ENCODE results near the gene CORO6. TPM values are rescaled to one million over a fixed set of nuclear protein-coding genes. Genes with fewer than 3 reads are reported as not detected.

Gene CORO6
- total and polyA plus RNA-seq, 10 of the 15 experiments (the other 5 are each of a cell fraction or from before 2014, with no cell fraction given): 0.26 to 5.0 (median 1.7) TPM; not detected in 1

GRCh38 chr17:29615048-29615385, 7.7 kb downstream of the CORO6 start:
- no peak for FAIRE-seq
- H3K4me1 ChIP-seq (ENCODE audit: control insufficient read depth, insufficient read depth, low read length): peaks cover 38% of the 10 kb centered on the region

More at GRCh38 chr17:29615048-29615385, 7.7 kb downstream of the CORO6 start:
- ChIA-PET CTCF (interaction anchor here (0.9 to 7.1 kb wide), 12 partner anchors 15 to 316 kb away, joined by 3 to 82 read pairs (median 5); partner anchors contain the start of gene ANKRD13B), SMC1A (ENCODE audit: uncharacterized antibody, unreplicated experiment) (interaction anchor here (0.6 to 1.7 kb wide), 5 partner anchors 24 to 312 kb away, joined by 3 to 7 read pairs (median 3); no protein-coding TSS in a partner anchor), RAD21 (ENCODE audit: unreplicated experiment) (interaction anchor here (0.9 to 3.9 kb wide), 5 partner anchors 23 to 316 kb away, joined by 4 to 65 read pairs (median 20); partner anchors contain the start of genes ANKRD13B and SSH2), POLR2A (interaction anchor here (0.8 to 1.0 kb wide), 3 partner anchors 10 to 189 kb away, joined by 3 read pairs; no protein-coding TSS in a partner anchor)
- Histone ChIP-seq H3K9me3 (replicated peaks; ENCODE audit: control insufficient read depth, insufficient read depth, low read length) (no peaks in the 10 kb centered on the region; the same call in 2 of the 3 replicates), H3K79me2 (ENCODE audit: control insufficient read depth, insufficient read depth, low read length) (no peaks in the 10 kb centered on the region), H3K27me3 (replicated peaks in 1 of 2; ENCODE audit: control insufficient read depth in 2 of 2, insufficient read depth in 2 of 2, low read length in 1 of 2) (peaks cover 4 to 6% of the 10 kb centered on the region in 2 experiments; a peak in 3 of 4 replicates), H3K9ac (ENCODE audit: control insufficient read depth, insufficient read depth, low read length) (no peak overlapping the region), H3K4me3 (peak overlapping the region; percentile 62; the same call in 1 of the 2 replicates), H3K27ac (ENCODE audit: control insufficient read depth, insufficient read depth) (no peak overlapping the region), H4K20me1 (ENCODE audit: control insufficient read depth, insufficient read depth) (no peaks in the 10 kb centered on the region; the same call in 1 of the 2 replicates), H3K36me3 (ENCODE audit: control insufficient read depth in 2 of 2, insufficient read depth in 2 of 2, low read length in 1 of 2) (no peaks in the 10 kb centered on the region), H2AFZ (ENCODE audit: control insufficient read depth, low read depth, low read length) (peak overlapping the region; percentile 35), H3K4me2 (ENCODE audit: control insufficient read depth, insufficient read depth) (peak overlapping the region; percentile 98)
- 4% methylated on average over 15 of the region's 15 CpGs for WGBS (ENCODE audit: insufficient coverage, insufficient replicate concordance, low lambda C conversion rate, missing lambda C conversion rate)
- in situ Hi-C loops (cut with MboI) (no loop called here), intact Hi-C loops (cut with micrococcal nuclease; ENCODE audit: unreplicated experiment) (loop anchor here (10.0 kb wide), 2 partner anchors 80 to 320 kb away; partner anchors contain the start of gene SSH2)
- DNase-seq (ENCODE audit: low read depth, low spot score) (no peak), ATAC-seq (no peak)
- BruUV-seq (replicated peaks): no TSS peak
- TF ChIP-seq MLLT1 (IDR thresholded peaks at IDR 0.05): no peak
- TF ChIP-seq CHD2 (IDR thresholded peaks at IDR 0.05; ENCODE audit: borderline replicate concordance, low read depth, low read length): 0 out of 2 replicates have a peak, but pooled peaks have one; percentile 22
- TF ChIP-seq SPI1 (IDR thresholded peaks at IDR 0.05; ENCODE audit: borderline replicate concordance, insufficient read depth, low read depth, low read length): no peak
- TF ChIP-seq CTCF (IDR thresholded peaks at IDR 0.05 in 2 of 3, conservative IDR thresholded peaks at IDR 0.05 in 1 of 3; ENCODE audit: control insufficient read depth in 2 of 3, extremely low read depth in 1 of 3, insufficient read depth in 1 of 3, low read depth in 3 of 3, low read length in 3 of 3): 0 out of 6 replicates have a peak, but pooled peaks of 1 of the 3 experiments have one; percentile 7
